NK-92 (cell line): ENCODE measurements around the gene ACVRL1.

Experiments
- DNase-seq: peaks from one replicate; lab custom pipeline; 2025; ENCODE audit not compliant: unreplicated experiment; lab: John Stamatoyannopoulos, UW

ACVRL1 gene

DNA sequence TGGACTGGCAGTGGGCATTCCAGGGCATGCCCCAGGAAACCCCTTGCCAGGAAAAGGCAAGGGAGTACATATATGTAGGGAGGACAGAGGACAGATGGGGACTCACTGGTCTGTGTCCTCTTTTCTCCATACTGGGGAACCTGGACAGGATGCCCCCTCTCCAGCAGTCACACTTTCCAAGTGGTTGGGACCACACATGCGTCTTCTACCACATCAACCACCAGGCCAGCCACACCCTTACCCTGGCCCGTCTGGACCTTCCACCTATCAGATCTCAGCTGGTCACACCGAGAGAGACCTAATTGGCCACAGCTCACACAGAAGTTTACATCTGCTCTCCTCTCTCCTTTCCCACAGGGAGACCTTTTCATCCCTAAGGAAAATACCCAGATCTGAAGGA is 11.1 kb upstream of the ACVRL1 start:
- no peak for DNase-seq

- no peak for DNase-seq
Observed at GRCh38 chr12:51897181-51897580, 10.1 kb upstream of the ACVRL1 start.

- no peak for DNase-seq
Observed at GRCh38 chr12:51898506-51898905, 8.8 kb upstream of the ACVRL1 start.

- no peak for DNase-seq
Observed at GRCh38 chr12:51898937-51899336, 8.4 kb upstream of the ACVRL1 start.

- DNase-seq = no peak
Observed at GRCh38 chr12:51900323-51900889, 6.9 kb upstream of the ACVRL1 start.

DNA sequence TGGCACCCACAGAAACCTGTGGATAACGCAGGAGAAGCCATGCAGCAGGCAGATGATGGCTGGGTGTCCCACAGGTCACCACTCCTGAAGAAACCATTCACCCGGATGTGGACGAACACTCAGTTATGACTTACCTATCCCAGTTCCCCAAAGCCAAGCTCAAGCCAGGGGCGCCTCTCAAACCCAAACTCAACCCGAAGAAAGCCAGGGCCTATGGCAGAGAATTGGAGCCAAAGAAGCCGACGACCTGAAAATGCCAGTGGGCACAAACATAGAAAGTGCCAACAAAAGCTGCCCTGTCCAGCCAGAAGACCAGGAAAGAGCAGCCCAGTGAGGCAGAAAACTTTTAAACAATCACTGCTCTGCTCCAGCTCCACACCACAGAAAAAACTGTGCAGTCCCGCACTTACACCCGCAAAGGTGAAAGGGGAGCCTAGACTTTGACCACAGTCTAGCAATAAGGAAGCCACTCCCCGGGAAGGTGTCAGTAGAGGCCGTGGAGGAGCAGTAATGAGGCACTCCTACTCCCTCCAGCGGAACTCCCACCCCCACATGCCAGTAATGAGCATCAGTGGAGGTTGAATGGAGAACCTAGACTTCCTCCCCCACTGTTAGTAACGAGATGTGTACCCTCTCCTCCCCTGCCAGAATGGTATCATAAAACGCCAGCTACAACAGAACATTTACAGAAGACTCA is 6.0 kb upstream of the ACVRL1 start:
- no peak for DNase-seq

DNA sequence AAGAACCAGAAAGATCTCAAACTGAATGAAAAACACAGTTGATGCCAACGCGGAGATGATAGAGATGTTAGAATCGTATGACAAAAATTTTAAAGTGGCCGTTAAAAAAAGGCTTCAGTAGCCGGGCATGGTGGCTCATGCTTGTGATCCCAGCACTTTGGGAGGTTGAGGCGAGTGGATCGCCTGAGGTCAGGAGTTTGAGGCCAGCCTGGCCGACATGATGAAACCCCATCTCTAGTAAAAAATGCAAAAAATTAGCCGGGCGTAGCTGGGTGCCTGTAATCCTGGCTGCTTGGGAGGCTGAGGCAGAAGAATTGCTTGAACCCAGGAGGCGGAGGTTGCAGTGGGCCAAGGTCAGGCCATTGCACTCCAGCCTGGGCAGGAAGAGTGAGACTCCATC is 5.4 kb upstream of the ACVRL1 start:
- no peak for DNase-seq

GRCh38 chr12:51904951-51905470 is 2.3 kb upstream of the ACVRL1 start:
- DNase-seq = no peak

GRCh38 chr12:51905471-51906429 is 1.6 kb upstream of the ACVRL1 start:
- no peak for DNase-seq

- DNase-seq = no peak
Observed at GRCh38 chr12:51906430-51907082, 748 bp upstream of the ACVRL1 start.

- DNase-seq = no peak
Observed at GRCh38 chr12:51907856-51908425, 637 bp downstream of the ACVRL1 start.

DNA sequence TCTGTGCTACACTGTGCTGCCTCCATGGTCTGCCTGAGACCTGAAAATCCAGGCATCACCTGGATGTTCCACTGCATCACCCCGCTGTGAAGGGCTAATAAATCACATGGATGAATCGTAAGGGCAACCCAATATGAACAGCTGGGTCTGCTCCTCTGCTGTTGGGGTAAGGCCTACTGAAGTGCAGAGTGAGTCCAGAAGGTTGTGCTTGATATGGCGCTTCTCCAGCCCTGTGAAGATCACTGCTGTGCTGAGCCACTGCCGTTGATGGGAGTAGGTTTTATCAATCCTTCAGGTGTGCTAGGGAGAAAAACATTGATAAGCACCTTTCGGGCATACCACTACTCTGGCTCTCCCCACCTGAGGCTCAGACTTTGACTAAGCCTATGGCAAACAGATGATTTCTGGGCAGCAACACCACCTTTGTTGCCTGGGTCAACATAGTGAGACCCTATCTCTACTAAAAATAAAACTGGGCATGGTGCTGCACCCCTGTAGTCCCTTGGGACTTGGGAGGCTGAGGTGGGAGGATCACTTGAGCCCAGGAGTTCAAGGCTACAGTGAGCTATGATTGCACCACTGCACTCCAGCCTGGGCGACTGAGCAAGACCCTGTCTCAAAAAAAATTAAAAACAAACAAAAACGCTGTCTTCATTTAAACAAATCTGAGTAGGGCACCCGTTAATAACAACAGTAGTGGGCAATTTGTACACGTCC is 1.7 kb downstream of the ACVRL1 start:
- no peak for DNase-seq

- DNase-seq = no peak
Observed at GRCh38 chr12:51910168-51910567, 2.9 kb downstream of the ACVRL1 start.

DNA sequence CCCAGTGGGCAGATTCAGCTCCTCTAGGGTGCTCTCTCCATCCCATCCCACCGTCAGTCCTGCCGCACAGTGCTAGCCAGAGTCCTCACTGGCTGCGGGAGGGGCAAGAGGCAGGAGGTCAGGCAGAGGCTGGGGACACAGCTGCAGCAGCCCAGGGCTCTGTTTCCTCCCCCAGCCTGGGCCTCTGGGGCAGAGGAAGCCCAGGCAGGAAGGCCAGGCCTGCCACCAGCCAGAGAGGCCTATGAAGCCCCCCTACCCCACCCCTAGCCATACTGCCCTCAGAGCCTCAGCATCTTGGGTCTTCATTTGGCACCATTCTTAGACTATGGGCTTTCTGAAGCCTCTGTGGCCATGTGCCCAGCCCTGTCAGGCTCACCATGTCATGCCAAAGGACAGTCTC is 3.4 kb downstream of the ACVRL1 start:
- DNase-seq = no peak

DNA sequence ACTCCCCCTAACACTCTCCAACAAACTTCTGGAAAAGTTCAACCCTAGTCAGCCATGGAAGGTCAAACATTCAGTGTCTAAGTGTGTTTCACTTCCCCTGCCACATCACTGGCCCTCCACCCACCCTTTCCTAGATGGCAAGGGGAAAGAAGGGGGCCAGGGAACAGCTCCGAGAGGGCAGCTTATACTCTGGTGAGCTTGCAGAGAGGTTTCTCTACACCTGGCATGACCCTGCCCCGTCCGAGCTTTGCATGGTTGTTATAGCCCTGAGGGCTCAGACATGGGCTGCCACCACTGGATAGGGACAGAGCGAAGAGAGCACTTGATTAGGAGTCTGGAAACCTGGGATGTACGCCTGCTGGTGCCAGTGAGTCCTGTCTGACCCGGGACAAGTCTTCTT is 4.0 kb downstream of the ACVRL1 start:
- DNase-seq = no peak

DNA sequence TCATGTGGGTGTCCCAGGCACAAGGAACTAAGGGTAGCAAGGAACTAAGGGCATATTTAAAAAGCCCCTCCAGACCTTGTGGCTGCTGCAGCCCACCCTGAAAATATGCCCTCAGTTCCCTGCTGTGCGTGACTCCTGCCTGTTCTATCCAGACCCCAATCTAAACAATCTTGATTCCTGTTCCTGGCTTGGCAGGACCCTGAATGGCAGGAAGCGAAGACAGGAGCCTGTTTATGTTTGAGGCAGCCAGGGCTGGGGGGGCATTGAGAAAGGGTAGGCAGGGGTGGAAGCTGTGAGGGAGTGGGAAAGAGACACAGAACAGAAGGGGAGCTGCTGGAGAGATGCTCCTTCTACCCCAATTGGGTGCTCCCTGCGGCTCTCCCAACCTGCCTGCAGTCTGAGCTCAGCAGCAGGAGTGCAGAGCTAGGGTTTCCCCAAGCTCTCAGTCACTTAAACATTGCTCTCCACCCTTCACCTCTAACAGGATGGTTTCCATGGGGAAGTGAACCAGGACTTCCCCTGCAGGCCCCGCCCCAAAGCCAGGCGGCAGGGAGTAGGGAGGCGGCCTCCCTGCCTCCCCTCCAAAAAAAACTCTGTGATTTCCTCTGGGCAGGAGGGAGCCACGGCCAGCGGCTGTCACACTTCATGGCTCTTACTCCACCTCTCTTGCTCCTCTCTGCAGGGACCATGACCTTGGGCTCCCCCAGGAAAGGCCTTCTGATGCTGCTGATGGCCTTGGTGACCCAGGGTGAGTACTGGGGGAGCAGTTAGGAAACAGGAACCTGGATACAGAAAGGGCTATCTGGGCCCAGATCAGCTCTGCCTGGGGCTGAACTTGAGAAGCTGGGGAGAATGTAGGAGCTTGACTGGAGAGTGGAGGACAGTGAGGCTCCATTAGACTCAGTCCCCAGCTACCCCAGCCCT is 4.7 kb downstream of the ACVRL1 start:
- DNase-seq = no peak

DNA sequence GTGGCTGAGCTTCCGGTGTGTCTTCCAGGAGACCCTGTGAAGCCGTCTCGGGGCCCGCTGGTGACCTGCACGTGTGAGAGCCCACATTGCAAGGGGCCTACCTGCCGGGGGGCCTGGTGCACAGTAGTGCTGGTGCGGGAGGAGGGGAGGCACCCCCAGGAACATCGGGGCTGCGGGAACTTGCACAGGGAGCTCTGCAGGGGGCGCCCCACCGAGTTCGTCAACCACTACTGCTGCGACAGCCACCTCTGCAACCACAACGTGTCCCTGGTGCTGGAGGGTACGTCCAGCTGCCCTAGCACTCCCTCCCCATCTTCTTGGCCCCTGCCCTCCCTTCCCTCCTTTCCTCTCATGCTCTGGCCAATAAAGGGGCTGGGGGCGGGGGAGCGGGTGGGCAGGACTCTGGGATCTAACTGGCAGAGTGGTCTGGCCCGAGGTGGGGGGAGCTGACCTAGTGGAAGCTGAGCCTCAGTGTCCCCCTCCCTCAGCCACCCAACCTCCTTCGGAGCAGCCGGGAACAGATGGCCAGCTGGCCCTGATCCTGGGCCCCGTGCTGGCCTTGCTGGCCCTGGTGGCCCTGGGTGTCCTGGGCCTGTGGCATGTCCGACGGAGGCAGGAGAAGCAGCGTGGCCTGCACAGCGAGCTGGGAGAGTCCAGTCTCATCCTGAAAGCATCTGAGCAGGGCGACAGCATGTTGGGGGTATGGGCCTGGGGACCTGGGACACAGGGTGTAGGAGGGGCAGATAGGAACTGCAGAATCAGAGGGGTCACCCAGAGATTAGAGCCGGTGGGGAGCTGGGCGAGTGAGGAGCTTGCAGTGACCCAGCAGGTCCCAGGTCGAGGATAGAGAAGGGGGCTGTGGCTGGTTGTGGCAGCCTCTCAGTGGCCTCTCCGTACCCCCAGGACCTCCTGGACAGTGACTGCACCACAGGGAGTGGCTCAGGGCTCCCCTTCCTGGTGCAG is 6.0 kb downstream of the ACVRL1 start:
- no peak for DNase-seq
